ENCODE results near the gene DPM1.

DPM1 gene

GRCh38 chr20:50957798-50958614, at the start of gene DPM1:
DPM1 (minus strand) TSS chr20:50958532; CDS start chr20:50958523, 9 bp downstream.
- DNase-seq = peak; percentile 87

- DNase-seq = no peak
Observed at GRCh38 chr20:51005214-51005613, 46.9 kb upstream of the DPM1 start.

- DNase-seq = no peak
Observed at GRCh38 chr20:51004781-51005180, 46.4 kb upstream of the DPM1 start.

- DNase-seq = no peak
Observed at GRCh38 chr20:51004305-51004727, 46.0 kb upstream of the DPM1 start.

- no peak for DNase-seq
Observed at GRCh38 chr20:51003753-51004152, 45.4 kb upstream of the DPM1 start.

- no peak for DNase-seq
Observed at GRCh38 chr20:51002633-51003032, 44.3 kb upstream of the DPM1 start.

- DNase-seq = no peak
Observed at GRCh38 chr20:51001430-51002265, 43.3 kb upstream of the DPM1 start.

GRCh38 chr20:50999355-50999754, 41.0 kb upstream of the DPM1 start:
- no peak for DNase-seq

GRCh38 chr20:50996901-50997865, 38.9 kb upstream of the DPM1 start:
- no peak for DNase-seq

GRCh38 chr20:50995506-50995905, 37.2 kb upstream of the DPM1 start:
- DNase-seq = no peak

- no peak for DNase-seq
Observed at GRCh38 chr20:50993876-50994275, 35.5 kb upstream of the DPM1 start.

- peak; percentile 61 for DNase-seq
Observed at GRCh38 chr20:50992733-50993457, 34.6 kb upstream of the DPM1 start.

- no peak for DNase-seq
Observed at GRCh38 chr20:50992336-50992732, 34.0 kb upstream of the DPM1 start.

GRCh38 chr20:50991076-50991475, 32.7 kb upstream of the DPM1 start:
- no peak for DNase-seq

GRCh38 chr20:50987493-50988210, 29.3 kb upstream of the DPM1 start:
- peak; percentile 75 for DNase-seq

- no peak for DNase-seq
Observed at GRCh38 chr20:50983321-50983720, 25.0 kb upstream of the DPM1 start.

GRCh38 chr20:50982363-50982762, 24.0 kb upstream of the DPM1 start:
- DNase-seq = peak; percentile 66

GRCh38 chr20:50981714-50982048, 23.3 kb upstream of the DPM1 start:
- no peak for DNase-seq

- peak; percentile 61 for DNase-seq
Observed at GRCh38 chr20:50980851-50981713, 22.8 kb upstream of the DPM1 start.

GRCh38 chr20:50980071-50980681, 21.8 kb upstream of the DPM1 start:
- no peak for DNase-seq
